Measurements from ENCODE around the gene CGB2.

Gene CGB2

GRCh38 chr19:49080392-49080791 is 48.7 kb downstream of the CGB2 start:
- no peak for DNase-seq (ENCODE audit: extremely low read depth, insufficient read length)
- TF ChIP-seq CTCF (IDR thresholded peaks at IDR 0.05; ENCODE audit: insufficient read depth, low read length, poor library complexity, severe bottlenecking): no peak

GRCh38 chr19:49081273-49081672 is 49.6 kb downstream of the CGB2 start:
- no peak overlapping the region for H3K4me3 ChIP-seq (replicated peaks; ENCODE audit: low read depth, low read length)
- no peak for TF ChIP-seq CTCF (IDR thresholded peaks at IDR 0.05; ENCODE audit: insufficient read depth, low read length, poor library complexity, severe bottlenecking)
- no peak for DNase-seq (ENCODE audit: extremely low read depth, insufficient read length)
- H3K27me3 ChIP-seq (replicated peaks; ENCODE audit: control insufficient read depth, insufficient read depth, low read length): no peaks in the 10 kb centered on the region
- no peaks in the 10 kb centered on the region for H3K36me3 ChIP-seq (ENCODE audit: control insufficient read depth, insufficient read depth, low read length)

More at GRCh38 chr19:49080392-49080791, 48.7 kb downstream of the CGB2 start:
- Histone ChIP-seq H3K27me3 (replicated peaks; ENCODE audit: control insufficient read depth, insufficient read depth, low read length) (no peaks in the 10 kb centered on the region), H3K4me3 (replicated peaks; ENCODE audit: low read depth, low read length) (no peak overlapping the region), H3K36me3 (ENCODE audit: control insufficient read depth, insufficient read depth, low read length) (no peaks in the 10 kb centered on the region)

Data from GM06990 (cell line).